ENCODE data around the gene LONP1.

DNA sequence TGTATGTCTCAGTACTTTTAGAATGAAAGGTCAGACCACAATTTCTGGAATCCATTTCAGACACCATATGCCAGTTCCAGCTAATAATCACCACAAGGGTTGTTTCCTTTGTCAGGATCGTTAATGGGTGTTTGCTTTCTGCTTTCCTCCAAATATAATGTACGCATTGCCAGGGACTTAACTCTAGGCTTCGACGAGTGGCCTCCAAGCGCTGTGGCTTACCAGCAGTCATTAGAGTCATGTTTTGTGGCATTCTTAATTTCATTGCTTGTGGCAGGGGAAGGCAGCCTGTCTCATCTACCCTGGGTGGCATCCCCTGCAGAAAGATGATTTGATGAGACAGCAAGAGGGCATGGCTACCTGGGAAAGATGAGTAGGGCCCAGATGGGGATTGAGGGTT lies 74.5 kb downstream of the LONP1 start:
- TF ChIP-seq, protein P1, sequence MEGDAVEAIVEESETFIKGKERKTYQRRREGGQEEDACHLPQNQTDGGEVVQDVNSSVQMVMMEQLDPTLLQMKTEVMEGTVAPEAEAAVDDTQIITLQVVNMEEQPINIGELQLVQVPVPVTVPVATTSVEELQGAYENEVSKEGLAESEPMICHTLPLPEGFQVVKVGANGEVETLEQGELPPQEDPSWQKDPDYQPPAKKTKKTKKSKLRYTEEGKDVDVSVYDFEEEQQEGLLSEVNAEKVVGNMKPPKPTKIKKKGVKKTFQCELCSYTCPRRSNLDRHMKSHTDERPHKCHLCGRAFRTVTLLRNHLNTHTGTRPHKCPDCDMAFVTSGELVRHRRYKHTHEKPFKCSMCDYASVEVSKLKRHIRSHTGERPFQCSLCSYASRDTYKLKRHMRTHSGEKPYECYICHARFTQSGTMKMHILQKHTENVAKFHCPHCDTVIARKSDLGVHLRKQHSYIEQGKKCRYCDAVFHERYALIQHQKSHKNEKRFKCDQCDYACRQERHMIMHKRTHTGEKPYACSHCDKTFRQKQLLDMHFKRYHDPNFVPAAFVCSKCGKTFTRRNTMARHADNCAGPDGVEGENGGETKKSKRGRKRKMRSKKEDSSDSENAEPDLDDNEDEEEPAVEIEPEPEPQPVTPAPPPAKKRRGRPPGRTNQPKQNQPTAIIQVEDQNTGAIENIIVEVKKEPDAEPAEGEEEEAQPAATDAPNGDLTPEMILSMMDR (IDR thresholded peaks at IDR 0.05 in 8 of 11, conservative IDR thresholded peaks at IDR 0.05 in 3 of 11), result no peak
- TF ChIP-seq POLR2A (IDR thresholded peaks at IDR 0.05), result no peak
